H9 (cell line): ENCODE data around the gene SPNS3. TPM values are rescaled to one million over a fixed set of nuclear protein-coding genes. Genes with fewer than 3 reads are reported as not detected.

Source experiments
- DNase-seq: peaks from one replicate; pipeline ENCODE4 v3.0.0-alpha.2; 2017
- H2AFZ ChIP-seq: one replicate; pipeline ENCODE4 v1.6.1; 2013; ENCODE audit warnings: mild to moderate bottlenecking, low read length, control low read depth, moderate library complexity
- H2AK5ac ChIP-seq: 2 replicates; pipeline ENCODE4 v1.6.1; 2013; ENCODE audit warnings: low read length, control low read depth, mixed read lengths; ENCODE audit not compliant: insufficient read length
- H2BK120ac ChIP-seq: one replicate; pipeline ENCODE4 v1.6.1; 2013; ENCODE audit warnings: low read depth, mild to moderate bottlenecking, low read length, control low read depth, inconsistent platforms; ENCODE audit not compliant: poor library complexity, severe bottlenecking
- H2BK12ac ChIP-seq: 2 replicates; pipeline ENCODE4 v1.6.1; 2013; ENCODE audit warnings: low read length, control low read depth, mixed read lengths, low read depth; ENCODE audit not compliant: insufficient read length
- H2BK15ac ChIP-seq: 2 replicates; pipeline ENCODE4 v1.6.1; 2013; ENCODE audit warnings: low read depth, low read length, control low read depth
- H2BK20ac ChIP-seq: one replicate; pipeline ENCODE4 v1.6.1; 2013; ENCODE audit warnings: low read depth, mild to moderate bottlenecking, low read length, control low read depth, inconsistent platforms; ENCODE audit not compliant: poor library complexity, severe bottlenecking
- H2BK5ac ChIP-seq: 2 replicates; pipeline ENCODE4 v1.6.1; 2013; ENCODE audit warnings: low read length, control low read depth, mixed read lengths; ENCODE audit not compliant: insufficient read length
- H3K14ac ChIP-seq: 2 replicates; pipeline ENCODE4 v1.6.1; 2013; ENCODE audit warnings: low read length, control low read depth; ENCODE audit not compliant: insufficient read depth
- H3K18ac ChIP-seq: 2 replicates; pipeline ENCODE4 v1.6.1; 2013; ENCODE audit warnings: low read depth, mild to moderate bottlenecking, mixed read lengths, low read length, control low read depth; ENCODE audit not compliant: insufficient read length
- H3K23ac ChIP-seq: 2 replicates; pipeline ENCODE4 v1.6.1; 2013; ENCODE audit warnings: low read length, control low read depth, mixed read lengths, low read depth; ENCODE audit not compliant: insufficient read length
- H3K23me2 ChIP-seq: 2 replicates; pipeline ENCODE4 v1.6.1; 2013; ENCODE audit warnings: low read depth, mild to moderate bottlenecking, mixed read lengths, low read length, control low read depth; ENCODE audit not compliant: insufficient read length, poor library complexity, severe bottlenecking
- H3K27ac ChIP-seq: 2 replicates; pipeline ENCODE4 v1.5.1; 2013; ENCODE audit warnings: low read length, control low read depth, mixed read lengths, low read depth; ENCODE audit not compliant: insufficient read length
- H3K27me3 ChIP-seq: 2 replicates; pipeline ENCODE4 v1.6.1; 2013; ENCODE audit warnings: low read length, control low read depth, inconsistent platforms; ENCODE audit not compliant: insufficient read depth
- H3K4ac ChIP-seq: 2 replicates; pipeline ENCODE4 v1.6.1; 2013; ENCODE audit warnings: low read depth, mild to moderate bottlenecking, control low read depth, inconsistent platforms, low read length, moderate library complexity
- H3K4me1 ChIP-seq: 2 replicates; pipeline ENCODE4 v1.6.1; 2013; ENCODE audit warnings: low read length, control low read depth, inconsistent platforms; ENCODE audit not compliant: insufficient read depth
- H3K4me2 ChIP-seq: 2 replicates; pipeline ENCODE4 v1.6.1; 2013; ENCODE audit warnings: low read length, control low read depth, mixed read lengths; ENCODE audit not compliant: insufficient read length, insufficient read depth
- H3K56ac ChIP-seq: 2 replicates; pipeline ENCODE4 v1.6.1; 2013; ENCODE audit warnings: low read depth, mild to moderate bottlenecking, mixed read lengths, low read length, control low read depth; ENCODE audit not compliant: insufficient read length
- H3K79me1 ChIP-seq: 2 replicates; pipeline ENCODE4 v1.6.1; 2013; ENCODE audit warnings: low read depth, mild to moderate bottlenecking, moderate library complexity, low read length, control low read depth, inconsistent platforms; ENCODE audit not compliant: insufficient read depth, poor library complexity, severe bottlenecking
- H3K79me2 ChIP-seq: 2 replicates; pipeline ENCODE4 v1.6.1; 2013; ENCODE audit warnings: low read length, control low read depth, inconsistent platforms; ENCODE audit not compliant: insufficient read depth
- H3K9ac ChIP-seq: 2 replicates; pipeline ENCODE4 v1.6.1; 2013; ENCODE audit warnings: low read length, control low read depth, mixed read lengths; ENCODE audit not compliant: insufficient read length; ENCODE audit errors: extremely low read depth
- H3K9me3 ChIP-seq: one replicate; pipeline ENCODE4 v1.6.1; 2013; ENCODE audit warnings: low read depth, low read length, inconsistent platforms; ENCODE audit not compliant: control insufficient read depth
- H3T11ph ChIP-seq: one replicate; pipeline ENCODE4 v1.6.1; 2013; ENCODE audit warnings: mild to moderate bottlenecking, low read length, control low read depth, inconsistent platforms
- H4K20me1 ChIP-seq: one replicate; pipeline ENCODE4 v1.6.1; 2013; ENCODE audit not compliant: control insufficient read depth, insufficient read length, insufficient read depth
- H4K5ac ChIP-seq: 2 replicates; pipeline ENCODE4 v1.6.1; 2013; ENCODE audit warnings: low read depth, mild to moderate bottlenecking, mixed read lengths, low read length, control low read depth; ENCODE audit not compliant: insufficient read length
- H4K8ac ChIP-seq: replicated peaks from 2 replicates; pipeline ENCODE4 v1.6.1; 2013; ENCODE audit warnings: low read length, control low read depth, mixed read lengths, low read depth; ENCODE audit not compliant: insufficient read length
- H4K91ac ChIP-seq: 2 replicates; pipeline ENCODE4 v1.6.1; 2013; ENCODE audit warnings: low read depth, mild to moderate bottlenecking, moderate library complexity, mixed read lengths, low read length, control low read depth; ENCODE audit not compliant: insufficient read length
- H3K27ac Mint-ChIP-seq, 3 experiments: 2 replicates in 2 of 3; 3 replicates in 1 of 3; pipeline ENCODE4 v1.8.0; 2020 to 2021; ENCODE audit warnings: mixed read lengths in 3 of 3, mild to moderate bottlenecking in 1 of 3, moderate library complexity in 1 of 3
- H3K27me3 Mint-ChIP-seq: 2 replicates; pipeline ENCODE4 v1.8.0; 2021; ENCODE audit warnings: low read depth, mild to moderate bottlenecking, moderate library complexity, mixed read lengths
- H3K36me3 Mint-ChIP-seq, 3 experiments: 2 replicates in 2 of 3; 3 replicates in 1 of 3; pipeline ENCODE4 v1.8.0; 2020 to 2021; ENCODE audit warnings: low read depth in 3 of 3, mixed read lengths in 3 of 3; ENCODE audit not compliant: insufficient read depth in 1 of 3
- H3K4me1 Mint-ChIP-seq, 2 experiments: 2 replicates each; pipeline ENCODE4 v1.8.0; 2020; ENCODE audit warnings: mixed read lengths in 2 of 2
- H3K4me3 Mint-ChIP-seq, 2 experiments: 2 replicates in 1 of 2; 3 replicates in 1 of 2; pipeline ENCODE4 v1.8.0; 2020 to 2021; ENCODE audit warnings: mild to moderate bottlenecking in 2 of 2, mixed read lengths in 2 of 2, moderate library complexity in 1 of 2
- H3K9me3 Mint-ChIP-seq, 2 experiments: 2 replicates in 1 of 2; 3 replicates in 1 of 2; pipeline ENCODE4 v1.8.0; 2020; ENCODE audit warnings: mild to moderate bottlenecking in 2 of 2, mixed read lengths in 2 of 2, moderate library complexity in 1 of 2
- CTCF ChIP-seq: fragments of 200-600 bp; sonication (generic); conservative IDR thresholded peaks from 3 replicates; pipeline ENCODE4 v1.8.0; 2021; ENCODE audit warnings: antibody characterized with exemption, mild to moderate bottlenecking
- WGBS: extraction: QIAGEN DNeasy Blood & Tissue Kit; methylation state at CpG from one replicate; pipeline ENCODE4 v1.1.7; 2013; ENCODE audit warnings: missing lambda C conversion rate, low lambda C conversion rate, mixed read lengths; ENCODE audit not compliant: insufficient read length; ENCODE audit errors: extremely low coverage; 5-methylcytosine and 5-hydroxymethylcytosine counted together
- total RNA-seq: library from RNA; stranded (reverse); gene quantifications from 2 replicates; pipeline ENCODE4 v1.2.1, GENCODE V29; 2021

SPNS3 gene
- total RNA-seq, 1 experiment from 2014 or later, result not detected

DNA sequence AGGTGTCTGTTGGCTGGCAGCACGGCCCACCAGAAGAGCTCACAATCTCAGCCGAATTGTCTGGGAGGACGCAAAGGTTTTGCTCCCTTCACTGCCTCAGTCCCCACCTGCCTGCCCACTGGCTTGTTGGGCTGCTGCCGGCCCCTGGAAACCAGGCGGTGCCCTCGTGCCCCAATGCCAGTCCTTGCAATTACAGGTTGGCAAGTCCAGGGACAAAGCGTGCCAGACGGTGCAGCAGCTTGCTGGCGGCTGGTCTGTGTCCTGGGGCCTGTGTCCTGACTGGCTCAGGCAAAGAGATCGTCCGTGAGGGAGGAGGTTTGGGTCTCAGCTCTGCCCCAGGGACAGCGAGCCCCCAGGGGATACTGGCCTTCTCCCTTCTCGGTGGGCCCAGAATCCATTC, 40.4 kb downstream of the SPNS3 start:
- Mint-ChIP-seq H3K36me3 (no peaks in the 10 kb centered on the region), H3K4me1 (peaks cover 9 to 14% of the 10 kb centered on the region in 2 experiments; a peak in 3 of 4 replicates), H3K27me3 (peaks cover under 1% of the 10 kb centered on the region), H3K9me3 (no peaks in the 10 kb centered on the region), H3K27ac (no peak overlapping the region), H3K4me3 (no peak overlapping the region)
- DNase-seq, result no peak
- Histone ChIP-seq H2AK5ac (no peak overlapping the region), H2BK15ac (no peak overlapping the region), H4K5ac (no peak overlapping the region), H3T11ph (no peak overlapping the region), H3K79me2 (no peaks in the 10 kb centered on the region), H3K14ac (no peak overlapping the region), H4K20me1 (no peaks in the 10 kb centered on the region), H4K91ac (no peak overlapping the region), H4K8ac (no peak overlapping the region), H2BK5ac (no peak overlapping the region), H2BK12ac (no peak overlapping the region), H3K56ac (no peak overlapping the region), H3K4me2 (no peak overlapping the region), H3K23me2 (no peaks in the 10 kb centered on the region), H3K4me1 (no peaks in the 10 kb centered on the region), H3K27me3 (no peaks in the 10 kb centered on the region), H3K18ac (no peak overlapping the region), H3K27ac (no peak overlapping the region), H3K23ac (no peak overlapping the region), H3K4ac (no peak overlapping the region), H3K9ac (no peak overlapping the region), H3K79me1 (no peaks in the 10 kb centered on the region), H2AFZ (no peak overlapping the region), H3K9me3 (no peaks in the 10 kb centered on the region), H2BK20ac (no peak overlapping the region), H2BK120ac (no peak overlapping the region)
- no CpG with 5 or more reads among the region's 13 CpGs for WGBS
- TF ChIP-seq CTCF, result no peak
